ENCODE results near the gene GPRIN2. TPM values are rescaled to one million over a fixed set of nuclear protein-coding genes. Genes with fewer than 3 reads are reported as not detected.
A peak's percentile ranks its signal among the peaks of the same experiment; 100 is the strongest.
"Not testable (repeated sequence)": the region's sequence is repeated elsewhere in the genome, so short reads cannot be mapped to it uniquely, and the experiment has no call there.

GPRIN2 gene
- total and polyA plus RNA-seq, 5 donors = not detected

- H3K27ac ChIP-seq (ENCODE audit: low read length); ATAC-seq; H3K9me3 ChIP-seq (ENCODE audit: control insufficient read depth, low read length); intact Hi-C loops (cut with DNase I); H3K4me1 ChIP-seq (ENCODE audit: control insufficient read depth, insufficient read depth, low read length); H3K4me3 ChIP-seq (ENCODE audit: low read length); H3K27me3 ChIP-seq (ENCODE audit: control insufficient read depth, insufficient read depth): not testable (repeated sequence)
- peak in 2 of 3 donors; percentile 13 to 54 for DNase-seq
- 82% methylated on average over 7 of the region's 11 CpGs for WGBS
Measured at GRCh38 chr10:46584196-46584595, 27.7 kb upstream of the GPRIN2 start.

- H3K9me3 ChIP-seq (ENCODE audit: control insufficient read depth, low read length); H3K4me3 ChIP-seq (ENCODE audit: low read length); H3K4me1 ChIP-seq (ENCODE audit: control insufficient read depth, insufficient read depth, low read length); H3K27me3 ChIP-seq (ENCODE audit: control insufficient read depth, insufficient read depth); intact Hi-C loops (cut with DNase I); ATAC-seq; H3K27ac ChIP-seq (ENCODE audit: low read length); DNase-seq: not testable (repeated sequence)
- 31% methylated on average over 3 of the region's 11 CpGs for WGBS
Measured at GRCh38 chr10:46582568-46582967, 26.1 kb upstream of the GPRIN2 start.

GRCh38 chr10:46581997-46582396 lies 25.5 kb upstream of the GPRIN2 start:
- H3K27ac ChIP-seq (ENCODE audit: low read length); H3K27me3 ChIP-seq (ENCODE audit: control insufficient read depth, insufficient read depth); DNase-seq; H3K4me3 ChIP-seq (ENCODE audit: low read length); H3K9me3 ChIP-seq (ENCODE audit: control insufficient read depth, low read length); ATAC-seq; H3K4me1 ChIP-seq (ENCODE audit: control insufficient read depth, insufficient read depth, low read length); intact Hi-C loops (cut with DNase I): not testable (repeated sequence)
- WGBS = 97% methylated on average over 8 of the region's 12 CpGs

GRCh38 chr10:46579378-46579777 lies 22.9 kb upstream of the GPRIN2 start:
- H3K4me3 ChIP-seq (ENCODE audit: low read length); H3K9me3 ChIP-seq (ENCODE audit: control insufficient read depth, low read length); H3K27me3 ChIP-seq (ENCODE audit: control insufficient read depth, insufficient read depth); DNase-seq; intact Hi-C loops (cut with DNase I); ATAC-seq; H3K4me1 ChIP-seq (ENCODE audit: control insufficient read depth, insufficient read depth, low read length); H3K27ac ChIP-seq (ENCODE audit: low read length): not testable (repeated sequence)
- WGBS = 58% methylated on average over 12 of the region's 21 CpGs

- intact Hi-C loops (cut with DNase I); H3K27me3 ChIP-seq (ENCODE audit: control insufficient read depth, insufficient read depth); H3K9me3 ChIP-seq (ENCODE audit: control insufficient read depth, low read length); H3K27ac ChIP-seq (ENCODE audit: low read length); H3K4me1 ChIP-seq (ENCODE audit: control insufficient read depth, insufficient read depth, low read length): not testable (repeated sequence)
- WGBS = under 1% methylated on average over 39 of the region's 68 CpGs
- DNase-seq = peak in 1 of 3 donors; percentile 50
- ATAC-seq = peak; percentile 44 to 49
- peak within 1 kb of the TSS; percentile 15 for H3K4me3 ChIP-seq (ENCODE audit: low read length)
Measured at GRCh38 chr10:46578474-46579178, 22.2 kb upstream of the GPRIN2 start, which contains the start of gene SYT15. SYT15 (plus strand) TSS chr10:46579128; CDS start chr10:46579169, 41 bp downstream.

GRCh38 chr10:46577624-46578473 lies 21.4 kb upstream of the GPRIN2 start:
- H3K4me3 ChIP-seq (ENCODE audit: low read length); H3K9me3 ChIP-seq (ENCODE audit: control insufficient read depth, low read length); H3K27me3 ChIP-seq (ENCODE audit: control insufficient read depth, insufficient read depth); ATAC-seq; H3K27ac ChIP-seq (ENCODE audit: low read length); H3K4me1 ChIP-seq (ENCODE audit: control insufficient read depth, insufficient read depth, low read length); intact Hi-C loops (cut with DNase I): not testable (repeated sequence)
- 37% methylated on average over 40 of the region's 50 CpGs for WGBS
- peak in 2 of 3 donors; percentile 32 to 35 for DNase-seq

- intact Hi-C loops (cut with DNase I); H3K4me1 ChIP-seq (ENCODE audit: control insufficient read depth, insufficient read depth, low read length); H3K27me3 ChIP-seq (ENCODE audit: control insufficient read depth, insufficient read depth); H3K4me3 ChIP-seq (ENCODE audit: low read length); H3K27ac ChIP-seq (ENCODE audit: low read length); ATAC-seq; H3K9me3 ChIP-seq (ENCODE audit: control insufficient read depth, low read length): not testable (repeated sequence)
- WGBS = 80% methylated on average over 3 of the region's 4 CpGs
- peak in 1 of 3 donors; percentile 22 for DNase-seq
Measured at GRCh38 chr10:46573884-46574283, 17.4 kb upstream of the GPRIN2 start.

- DNase-seq; H3K4me1 ChIP-seq (ENCODE audit: control insufficient read depth, insufficient read depth, low read length); H3K27me3 ChIP-seq (ENCODE audit: control insufficient read depth, insufficient read depth); H3K9me3 ChIP-seq (ENCODE audit: control insufficient read depth, low read length); ATAC-seq; intact Hi-C loops (cut with DNase I); H3K27ac ChIP-seq (ENCODE audit: low read length); H3K4me3 ChIP-seq (ENCODE audit: low read length): not testable (repeated sequence)
- 53% methylated on average over 4 of the region's 5 CpGs for WGBS
Measured at GRCh38 chr10:46573314-46573713, 16.9 kb upstream of the GPRIN2 start.

GRCh38 chr10:46572765-46573164 lies 16.3 kb upstream of the GPRIN2 start:
- peak; percentile 31 to 75 (median 61) for DNase-seq
- intact Hi-C loops (cut with DNase I); H3K4me3 ChIP-seq (ENCODE audit: low read length); H3K4me1 ChIP-seq (ENCODE audit: control insufficient read depth, insufficient read depth, low read length); H3K9me3 ChIP-seq (ENCODE audit: control insufficient read depth, low read length); H3K27me3 ChIP-seq (ENCODE audit: control insufficient read depth, insufficient read depth); H3K27ac ChIP-seq (ENCODE audit: low read length): not testable (repeated sequence)
- peak; percentile 52 to 64 for ATAC-seq
- 45% methylated on average over 3 of the region's 4 CpGs for WGBS

GRCh38 chr10:46570655-46571054 lies 14.2 kb upstream of the GPRIN2 start:
- H3K27me3 ChIP-seq (ENCODE audit: control insufficient read depth, insufficient read depth); H3K9me3 ChIP-seq (ENCODE audit: control insufficient read depth, low read length); DNase-seq; H3K27ac ChIP-seq (ENCODE audit: low read length); H3K4me3 ChIP-seq (ENCODE audit: low read length); ATAC-seq; intact Hi-C loops (cut with DNase I); H3K4me1 ChIP-seq (ENCODE audit: control insufficient read depth, insufficient read depth, low read length): not testable (repeated sequence)
- no CpG with 5 or more reads among the region's 2 CpGs for WGBS

GRCh38 chr10:46567151-46567550 lies 10.7 kb upstream of the GPRIN2 start:
- H3K4me3 ChIP-seq (ENCODE audit: low read length); H3K27me3 ChIP-seq (ENCODE audit: control insufficient read depth, insufficient read depth); ATAC-seq; intact Hi-C loops (cut with DNase I); H3K27ac ChIP-seq (ENCODE audit: low read length); H3K9me3 ChIP-seq (ENCODE audit: control insufficient read depth, low read length); H3K4me1 ChIP-seq (ENCODE audit: control insufficient read depth, insufficient read depth, low read length): not testable (repeated sequence)
- whole genome bisulfite sequencing = 89% methylated on average over 3 of the region's 9 CpGs
- peak in 1 of 3 donors; percentile 14 for DNase-seq
